ENCODE measurements around the gene CDKN1A. TPM values are rescaled to one million over a fixed set of nuclear protein-coding genes. Genes with fewer than 3 reads are reported as not detected.

Gene CDKN1A
- total RNA-seq, 2 donors from 2014 or later = 311 to 457 TPM

DNA sequence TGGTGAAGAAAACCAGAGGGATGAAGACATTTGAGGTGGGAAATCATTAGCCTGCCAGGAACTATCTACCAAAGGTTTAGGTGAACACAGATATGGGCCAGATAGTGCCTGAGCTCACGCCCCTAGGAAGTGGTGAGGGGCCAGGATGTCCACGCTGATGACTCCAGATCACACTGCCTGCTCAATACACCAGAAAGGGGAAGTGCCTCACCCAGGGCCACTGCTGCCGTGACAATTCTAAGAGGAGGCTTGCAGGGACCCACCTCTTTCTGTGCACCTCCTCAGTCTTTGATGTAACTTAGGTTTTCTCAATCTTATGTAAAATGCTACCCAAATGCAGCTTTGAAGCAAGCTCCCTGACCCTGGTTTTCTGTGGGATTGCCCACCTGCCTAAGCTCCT is 13.7 kb downstream of the CDKN1A start:
- Histone ChIP-seq H3K27ac (no peak overlapping the region), H3K4me3 (no peak overlapping the region), H3K4me1 (ENCODE audit: control insufficient read depth in 1 of 2, low read depth in 2 of 2) (peaks cover 3 to 17% of the 10 kb centered on the region in 2 donors), H3K9me3 (no peaks in the 10 kb centered on the region), H3K36me3 (no peaks in the 10 kb centered on the region), H3K27me3 (replicated peaks; ENCODE audit: insufficient read depth) (no peaks in the 10 kb centered on the region)
- no peak for DNase-seq (ENCODE audit: low spot score)
- ATAC-seq (ENCODE audit: insufficient number of reproducible peaks, low FRiP score, low read depth) = no peak
- TF ChIP-seq, protein P1, sequence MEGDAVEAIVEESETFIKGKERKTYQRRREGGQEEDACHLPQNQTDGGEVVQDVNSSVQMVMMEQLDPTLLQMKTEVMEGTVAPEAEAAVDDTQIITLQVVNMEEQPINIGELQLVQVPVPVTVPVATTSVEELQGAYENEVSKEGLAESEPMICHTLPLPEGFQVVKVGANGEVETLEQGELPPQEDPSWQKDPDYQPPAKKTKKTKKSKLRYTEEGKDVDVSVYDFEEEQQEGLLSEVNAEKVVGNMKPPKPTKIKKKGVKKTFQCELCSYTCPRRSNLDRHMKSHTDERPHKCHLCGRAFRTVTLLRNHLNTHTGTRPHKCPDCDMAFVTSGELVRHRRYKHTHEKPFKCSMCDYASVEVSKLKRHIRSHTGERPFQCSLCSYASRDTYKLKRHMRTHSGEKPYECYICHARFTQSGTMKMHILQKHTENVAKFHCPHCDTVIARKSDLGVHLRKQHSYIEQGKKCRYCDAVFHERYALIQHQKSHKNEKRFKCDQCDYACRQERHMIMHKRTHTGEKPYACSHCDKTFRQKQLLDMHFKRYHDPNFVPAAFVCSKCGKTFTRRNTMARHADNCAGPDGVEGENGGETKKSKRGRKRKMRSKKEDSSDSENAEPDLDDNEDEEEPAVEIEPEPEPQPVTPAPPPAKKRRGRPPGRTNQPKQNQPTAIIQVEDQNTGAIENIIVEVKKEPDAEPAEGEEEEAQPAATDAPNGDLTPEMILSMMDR (IDR thresholded peaks at IDR 0.05) = no peak

DNA sequence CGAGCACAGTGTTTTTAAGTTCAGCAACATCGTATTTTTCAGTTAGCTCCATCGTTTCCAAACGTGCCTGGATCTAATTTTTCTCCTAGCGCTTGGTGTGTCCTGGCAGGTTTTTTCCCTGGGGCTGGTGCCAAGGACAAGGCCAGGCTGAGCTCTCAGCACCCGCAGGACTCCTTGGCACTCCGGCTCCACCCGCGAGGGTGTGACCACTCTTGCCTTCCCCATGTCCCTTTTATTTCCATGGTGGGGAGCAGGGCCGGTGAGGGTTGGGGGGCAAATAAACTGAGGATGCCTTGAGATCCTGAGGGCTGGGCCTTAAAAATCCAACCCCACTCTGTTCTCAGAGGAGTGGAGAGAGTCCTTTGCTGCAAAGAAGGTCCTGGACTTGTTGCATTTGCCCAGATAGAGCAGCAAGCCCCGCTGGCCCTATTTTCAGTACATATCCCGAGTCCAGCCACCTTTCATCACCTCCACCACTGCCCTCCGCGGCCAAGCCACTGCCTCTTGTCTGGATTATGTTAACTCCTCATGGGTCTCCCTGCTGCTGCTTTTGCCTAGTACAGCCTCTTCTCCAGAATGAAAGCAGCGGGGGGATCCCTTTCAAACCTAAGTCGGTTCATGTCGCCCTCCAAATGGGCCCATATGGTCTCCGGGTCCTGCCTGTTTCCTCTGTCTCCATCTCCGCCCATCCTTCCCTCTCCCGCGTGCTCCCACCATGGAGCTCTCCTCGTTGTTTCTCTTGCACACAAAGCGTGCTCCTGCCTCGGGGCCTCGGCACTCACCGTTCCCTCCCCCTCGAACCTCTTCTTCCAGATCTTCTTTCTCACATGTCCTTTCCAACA is 14.6 kb downstream of the CDKN1A start:
- TF ChIP-seq, protein P1 (IDR thresholded peaks at IDR 0.05) = no peak
- no peaks in the 10 kb centered on the region for H3K36me3 ChIP-seq
- H3K27ac ChIP-seq = no peak overlapping the region
- H3K27me3 ChIP-seq (replicated peaks; ENCODE audit: insufficient read depth) = no peaks in the 10 kb centered on the region
- peaks cover 3 to 17% of the 10 kb centered on the region in 2 donors for H3K4me1 ChIP-seq (ENCODE audit: control insufficient read depth in 1 of 2, low read depth in 2 of 2)
- ATAC-seq (ENCODE audit: insufficient number of reproducible peaks, low FRiP score, low read depth) (no peak), DNase-seq (ENCODE audit: low spot score) (no peak)
- H3K4me3 ChIP-seq = no peak overlapping the region
- no peaks in the 10 kb centered on the region for H3K9me3 ChIP-seq

DNA sequence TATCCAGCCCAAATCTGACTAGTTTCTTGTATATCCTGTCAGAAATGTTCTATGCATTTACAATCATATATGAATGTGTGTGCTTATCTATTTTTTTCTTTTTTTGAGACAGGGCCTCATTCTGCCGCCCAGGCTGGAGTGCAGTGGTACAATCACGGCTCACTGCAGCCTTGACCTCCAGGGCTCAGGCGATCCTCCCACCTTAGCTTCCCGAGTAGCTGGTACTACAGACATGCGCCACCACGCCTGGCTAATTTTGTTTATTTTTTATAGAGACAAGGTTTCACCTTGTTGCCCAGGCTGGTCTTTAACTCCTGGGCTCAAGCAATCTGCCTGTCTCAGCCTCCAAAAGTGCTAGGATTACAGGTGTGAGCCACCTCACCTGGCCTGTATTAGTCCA is 16.1 kb downstream of the CDKN1A start:
- no peaks in the 10 kb centered on the region for H3K27me3 ChIP-seq (replicated peaks; ENCODE audit: insufficient read depth)
- H3K4me3 ChIP-seq = no peak overlapping the region
- no peak for DNase-seq (ENCODE audit: low spot score)
- no peak for ATAC-seq (ENCODE audit: insufficient number of reproducible peaks, low FRiP score, low read depth)
- H3K9me3 ChIP-seq = no peaks in the 10 kb centered on the region
- no peak overlapping the region for H3K27ac ChIP-seq
- peaks cover 3 to 17% of the 10 kb centered on the region in 2 donors for H3K4me1 ChIP-seq (ENCODE audit: control insufficient read depth in 1 of 2, low read depth in 2 of 2)
- TF ChIP-seq, protein P1 (IDR thresholded peaks at IDR 0.05) = no peak
- no peaks in the 10 kb centered on the region for H3K36me3 ChIP-seq

DNA sequence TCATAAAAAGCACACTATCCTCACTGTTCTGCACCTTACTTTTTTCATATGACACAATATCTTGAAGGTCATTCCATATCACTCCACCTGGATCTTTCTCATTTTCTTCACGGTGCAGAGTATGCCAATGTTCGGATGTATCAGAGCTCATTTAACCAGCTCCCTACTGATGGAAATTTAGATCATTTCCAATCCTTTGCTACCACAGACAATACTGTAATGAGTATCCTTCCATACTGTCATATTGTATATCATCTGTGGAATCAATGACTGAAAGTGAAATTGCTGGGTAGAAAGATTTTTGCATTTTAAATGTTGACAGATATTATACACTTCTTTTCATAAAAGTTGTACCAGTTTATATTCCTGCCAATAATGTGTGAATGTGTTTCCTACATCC is 16.9 kb downstream of the CDKN1A start:
- DNase-seq (ENCODE audit: low spot score) (no peak), ATAC-seq (ENCODE audit: insufficient number of reproducible peaks, low FRiP score, low read depth) (no peak)
- no peak overlapping the region for H3K27ac ChIP-seq
- H3K36me3 ChIP-seq = no peaks in the 10 kb centered on the region
- H3K4me1 ChIP-seq (ENCODE audit: control insufficient read depth in 1 of 2, low read depth in 2 of 2) = peaks cover 3 to 17% of the 10 kb centered on the region in 2 donors
- TF ChIP-seq, protein P1 (IDR thresholded peaks at IDR 0.05) = no peak
- H3K4me3 ChIP-seq = no peak overlapping the region
- no peaks in the 10 kb centered on the region for H3K9me3 ChIP-seq
- no peaks in the 10 kb centered on the region for H3K27me3 ChIP-seq (replicated peaks; ENCODE audit: insufficient read depth)

DNA sequence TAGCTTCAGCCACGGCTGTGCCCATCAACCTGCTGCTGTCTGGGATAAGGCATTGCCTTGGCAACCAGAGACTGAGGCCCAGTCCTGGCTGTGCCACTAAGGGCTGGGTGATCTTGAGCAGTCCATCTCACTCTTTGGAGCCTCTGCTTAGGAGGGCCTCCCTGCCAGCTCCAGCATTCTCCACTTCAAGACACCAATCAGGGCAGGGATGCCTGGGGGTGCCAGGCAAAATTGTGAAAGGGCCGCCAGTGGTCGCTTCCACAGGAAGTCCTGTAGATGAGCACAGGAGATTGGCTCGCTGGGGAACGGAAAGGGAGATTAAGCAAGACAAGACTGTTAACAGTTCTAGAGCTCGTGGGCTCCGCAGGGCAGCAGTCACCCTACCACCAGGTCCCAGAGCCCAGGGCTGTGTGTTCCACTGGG is 19.0 kb downstream of the CDKN1A start, which contains the start of gene RAB44:
RAB44 (plus strand) TSS at position 346 of the 423 bp plus-strand sequence. CDS start 6,410 bp downstream, outside the sequence.
- TF ChIP-seq, protein P1 (IDR thresholded peaks at IDR 0.05) = no peak
- no peak for DNase-seq (ENCODE audit: low spot score)
- H3K27ac ChIP-seq = no peak within 1 kb of the TSS
- ATAC-seq (ENCODE audit: insufficient number of reproducible peaks, low FRiP score, low read depth) = no peak
- H3K27me3 ChIP-seq (replicated peaks; ENCODE audit: insufficient read depth) = no peaks in the 10 kb centered on the region
- no peak within 1 kb of the TSS for H3K4me3 ChIP-seq
- H3K9me3 ChIP-seq = no peaks in the 10 kb centered on the region
- no peaks in the 10 kb centered on the region for H3K36me3 ChIP-seq
- H3K4me1 ChIP-seq (ENCODE audit: control insufficient read depth in 1 of 2, low read depth in 2 of 2) = peaks cover under 1 to 8% of the 10 kb centered on the region in 2 donors

All from thoracic aorta (tissue), 2 donors.